Gastroesophageal sphincter (tissue), 4 donors: Measurements from ENCODE around the gene ACADSB. TPM values are rescaled to one million over a fixed set of nuclear protein-coding genes. Genes with fewer than 3 reads are reported as not detected.

ENCODE experiments used
- ATAC-seq: fragments of 150-250 bp; one replicate; pipeline ENCODE4 v1.9.1; 2016; ENCODE audit warnings: mild to moderate bottlenecking, moderate library complexity
- H3K27ac ChIP-seq, 4 donors: fragments of 200-600 bp; sonication (generic) in 3 of 4; 1 replicate in 3 of 4; 2 replicates in 1 of 4; pipeline ENCODE4 v1.5.1; 2016 to 2019
- H3K27me3 ChIP-seq: fragments of 200-600 bp; sonication (generic); one replicate; pipeline ENCODE4 v1.5.1; 2019
- H3K36me3 ChIP-seq, 2 donors: fragments of 200-600 bp; sonication (generic); one replicate each; pipeline ENCODE4 v1.5.1; 2019; ENCODE audit warnings: control low read depth in 1 of 2
- H3K4me1 ChIP-seq, 3 donors: fragments of 200-600 bp; sonication (generic); 1 replicate in 2 of 3; 2 replicates in 1 of 3; pipeline ENCODE4 v1.5.1; 2016 to 2019; ENCODE audit warnings: control low read depth in 2 of 3
- H3K4me3 ChIP-seq, 2 donors: fragments of 200-600 bp; sonication (generic); one replicate each; pipeline ENCODE4 v1.5.1; 2019; ENCODE audit warnings: mild to moderate bottlenecking in 1 of 2, moderate library complexity in 1 of 2
- H3K9me3 ChIP-seq, 3 donors: fragments of 200-600 bp; sonication (generic); one replicate each; pipeline ENCODE4 v1.5.1; 2017 to 2019; ENCODE audit warnings: control low read depth in 2 of 3
- CTCF ChIP-seq, 4 experiments: fragments of 200-600 bp in 2 of 4; fragments of 450-650 bp in 2 of 4; sonication (generic) in 1 of 4; IDR thresholded peaks; one replicate each; pipeline ENCODE4 v1.5.1; 2017 to 2019; ENCODE audit warnings: antibody characterized with exemption in 4 of 4, mild to moderate bottlenecking in 2 of 4, moderate library complexity in 2 of 4
- EP300 ChIP-seq: sonication (generic); formaldehyde crosslinking; IDR thresholded peaks from one replicate; pipeline ENCODE4 v1.6.1; 2017; ENCODE audit warnings: antibody characterized with exemption, mild to moderate bottlenecking
- POLR2A ChIP-seq, 2 donors: fragments of 450-650 bp; IDR thresholded peaks; one replicate each; pipeline ENCODE4 v1.6.1; 2017; ENCODE audit warnings: antibody characterized with exemption in 2 of 2, mild to moderate bottlenecking in 2 of 2, moderate library complexity in 1 of 2
- POLR2AphosphoS5 ChIP-seq: sonication (generic); formaldehyde crosslinking; IDR thresholded peaks from one replicate; pipeline ENCODE4 v1.6.1; 2017; ENCODE audit warnings: antibody characterized with exemption
- WGBS, 2 donors: methylation state at CpG; one replicate each; pipeline ENCODE4 v1.1.5; 2018; ENCODE audit warnings: low coverage in 1 of 2; 5-methylcytosine and 5-hydroxymethylcytosine counted together
- total RNA-seq, 4 donors: library from RNA; depleted of rRNA; stranded (reverse); fragments of >200 nt; gene quantifications; one replicate each; pipeline ENCODE4 v1.1.0, GENCODE V29; 2016

Gene ACADSB
- total RNA-seq, 4 donors from 2014 or later, result 12.1 to 28.2 (median 16.3) TPM

- Histone ChIP-seq H3K4me1 (no peaks in the 10 kb centered on the region), H3K36me3 (no peaks in the 10 kb centered on the region), H3K4me3 (no peak overlapping the region), H3K27ac (no peak overlapping the region), H3K9me3 (peaks cover 0 to 4% (median 0%) of the 10 kb centered on the region in 3 donors), H3K27me3 (peaks cover 33% of the 10 kb centered on the region)
- TF ChIP-seq EP300, result no peak
- no peak for TF ChIP-seq CTCF (IDR thresholded peaks at IDR 0.05)
- no peak for TF ChIP-seq POLR2A (IDR thresholded peaks at IDR 0.05)
- TF ChIP-seq POLR2AphosphoS5, result no peak
- 82 to 91% methylated on average over 6 to 8 of the region's 10 CpGs for WGBS, 2 donors
- ATAC-seq, result no peak
These were observed 59.5 kb downstream of the ACADSB start for GRCh38 chr10:123068087-123068853.

GRCh38 chr10:123069246-123069986 lies 60.6 kb downstream of the ACADSB start:
- no peaks in the 10 kb centered on the region for H3K36me3 ChIP-seq
- H3K27ac ChIP-seq, result no peak overlapping the region
- TF ChIP-seq CTCF (IDR thresholded peaks at IDR 0.05), result no peak
- WGBS, 2 donors, result 59 to 73% methylated on average over 8 of the region's 8 CpGs
- ATAC-seq, result no peak
- H3K27me3 ChIP-seq, result peaks cover 41% of the 10 kb centered on the region
- H3K4me3 ChIP-seq, result no peak overlapping the region
- H3K9me3 ChIP-seq, result peaks cover 0 to 4% (median 0%) of the 10 kb centered on the region in 3 donors
- no peaks in the 10 kb centered on the region for H3K4me1 ChIP-seq

GRCh38 chr10:123073187-123073586 lies 64.4 kb downstream of the ACADSB start:
- WGBS, 2 donors, result 83% methylated on average over 1 of the region's 6 CpGs; no CpG with 5 or more reads in 1 of the 2 donors
- no peak for ATAC-seq
- Histone ChIP-seq H3K9me3 (no peaks in the 10 kb centered on the region), H3K4me1 (no peaks in the 10 kb centered on the region), H3K27ac (no peak overlapping the region), H3K36me3 (no peaks in the 10 kb centered on the region), H3K4me3 (no peak overlapping the region), H3K27me3 (peaks cover 30% of the 10 kb centered on the region)
- TF ChIP-seq POLR2A (IDR thresholded peaks at IDR 0.05) (no peak), POLR2AphosphoS5 (no peak), EP300 (no peak), CTCF (IDR thresholded peaks at IDR 0.05) (no peak)

GRCh38 chr10:123074215-123074614 lies 65.4 kb downstream of the ACADSB start:
- no peak for TF ChIP-seq POLR2A (IDR thresholded peaks at IDR 0.05)
- TF ChIP-seq CTCF (IDR thresholded peaks at IDR 0.05), result no peak
- no peak for TF ChIP-seq EP300
- no peak for TF ChIP-seq POLR2AphosphoS5
- Histone ChIP-seq H3K27me3 (peaks cover 29% of the 10 kb centered on the region), H3K4me3 (no peak overlapping the region), H3K36me3 (no peaks in the 10 kb centered on the region), H3K4me1 (no peaks in the 10 kb centered on the region), H3K9me3 (no peaks in the 10 kb centered on the region), H3K27ac (no peak overlapping the region)
- 71 to 80% methylated on average over 1 to 2 of the region's 5 CpGs for WGBS, 2 donors
- ATAC-seq, result no peak

- Histone ChIP-seq H3K4me3 (no peak overlapping the region), H3K9me3 (no peaks in the 10 kb centered on the region), H3K27ac (no peak overlapping the region), H3K4me1 (no peaks in the 10 kb centered on the region), H3K36me3 (no peaks in the 10 kb centered on the region), H3K27me3 (peaks cover 25% of the 10 kb centered on the region)
- no peak for ATAC-seq
- WGBS, 2 donors, result 41 to 54% methylated on average over 3 to 7 of the region's 7 CpGs
- no peak for TF ChIP-seq POLR2AphosphoS5
- TF ChIP-seq CTCF (IDR thresholded peaks at IDR 0.05), result no peak
- TF ChIP-seq POLR2A (IDR thresholded peaks at IDR 0.05), result no peak
- no peak for TF ChIP-seq EP300
These were observed 73.1 kb downstream of the ACADSB start for GRCh38 chr10:123081896-123082295.
